DND-41 (cell line): Measurements from ENCODE around the gene CRACR2A.

Experiments used
- ATAC-seq: fragments of 200-7000 bp; cut with Tn5 transposase; 3 replicates; pipeline ENCODE4 v1.9.1; 2021; ENCODE audit warnings: low read depth; ENCODE audit not compliant: insufficient read depth
- DNase-seq: peaks from one replicate; pipeline ENCODE4 v3.0.0-alpha.2; 2020
- H2AFZ ChIP-seq: 2 replicates; pipeline ENCODE4 v1.6.0; 2012; ENCODE audit warnings: low read depth, low read length
- H3K27ac ChIP-seq: 2 replicates; pipeline ENCODE4 v1.5.1; 2012; ENCODE audit warnings: low read length, inconsistent platforms
- H3K27me3 ChIP-seq: fragments of 200-600 bp; sonication (generic); 2 replicates; pipeline ENCODE4 v1.6.0; 2012; ENCODE audit warnings: low read length, mild to moderate bottlenecking, inconsistent platforms; ENCODE audit not compliant: insufficient read depth, poor library complexity
- H3K36me3 ChIP-seq: 2 replicates; pipeline ENCODE4 v1.5.1; 2012; ENCODE audit warnings: low read length, inconsistent platforms; ENCODE audit not compliant: insufficient read depth
- H3K4me1 ChIP-seq: 2 replicates; pipeline ENCODE4 v1.5.1; 2012; ENCODE audit warnings: mild to moderate bottlenecking, low read length; ENCODE audit not compliant: insufficient read depth
- H3K4me2 ChIP-seq: 2 replicates; pipeline ENCODE4 v1.6.0; 2012; ENCODE audit warnings: mild to moderate bottlenecking, moderate library complexity, low read length, inconsistent platforms; ENCODE audit not compliant: insufficient read depth
- H3K4me3 ChIP-seq, 2 experiments: fragments of 200-600 bp in 1 of 2; shearing (Covaris generic) in 1 of 2; 2 replicates each; pipeline ENCODE4 v1.5.1; 2012 to 2016; ENCODE audit warnings: inconsistent platforms in 2 of 2, low read length in 2 of 2, mild to moderate bottlenecking in 2 of 2, low read depth in 1 of 2, moderate library complexity in 1 of 2
- H3K79me2 ChIP-seq: 2 replicates; pipeline ENCODE4 v1.6.0; 2012; ENCODE audit warnings: low read length, inconsistent platforms; ENCODE audit not compliant: insufficient read depth
- H3K9ac ChIP-seq: 2 replicates; pipeline ENCODE4 v1.6.0; 2012; ENCODE audit warnings: low read depth, mild to moderate bottlenecking, inconsistent platforms, low read length, moderate library complexity
- H3K9me3 ChIP-seq: 2 replicates; pipeline ENCODE4 v1.5.1; 2012; ENCODE audit warnings: low read length, moderate library complexity, mild to moderate bottlenecking, inconsistent platforms; ENCODE audit not compliant: insufficient read depth, severe bottlenecking
- H4K20me1 ChIP-seq: 2 replicates; pipeline ENCODE4 v1.6.0; 2012; ENCODE audit warnings: low read length; ENCODE audit not compliant: insufficient read depth
- EZH2 ChIP-seq: IDR thresholded peaks from 3 replicates; pipeline ENCODE4 v1.6.1; 2012; ENCODE audit warnings: borderline replicate concordance, low read depth, mild to moderate bottlenecking, moderate library complexity, low read length, inconsistent platforms; ENCODE audit not compliant: severe bottlenecking
- TF ChIP-seq, protein P1 (sequence below): IDR thresholded peaks from 2 replicates; pipeline ENCODE4 v1.5.1; 2012; ENCODE audit warnings: borderline replicate concordance, low read length, moderate library complexity, mild to moderate bottlenecking; ENCODE audit not compliant: poor library complexity, severe bottlenecking; ENCODE audit errors: extremely low read depth

CRACR2A gene

DNA sequence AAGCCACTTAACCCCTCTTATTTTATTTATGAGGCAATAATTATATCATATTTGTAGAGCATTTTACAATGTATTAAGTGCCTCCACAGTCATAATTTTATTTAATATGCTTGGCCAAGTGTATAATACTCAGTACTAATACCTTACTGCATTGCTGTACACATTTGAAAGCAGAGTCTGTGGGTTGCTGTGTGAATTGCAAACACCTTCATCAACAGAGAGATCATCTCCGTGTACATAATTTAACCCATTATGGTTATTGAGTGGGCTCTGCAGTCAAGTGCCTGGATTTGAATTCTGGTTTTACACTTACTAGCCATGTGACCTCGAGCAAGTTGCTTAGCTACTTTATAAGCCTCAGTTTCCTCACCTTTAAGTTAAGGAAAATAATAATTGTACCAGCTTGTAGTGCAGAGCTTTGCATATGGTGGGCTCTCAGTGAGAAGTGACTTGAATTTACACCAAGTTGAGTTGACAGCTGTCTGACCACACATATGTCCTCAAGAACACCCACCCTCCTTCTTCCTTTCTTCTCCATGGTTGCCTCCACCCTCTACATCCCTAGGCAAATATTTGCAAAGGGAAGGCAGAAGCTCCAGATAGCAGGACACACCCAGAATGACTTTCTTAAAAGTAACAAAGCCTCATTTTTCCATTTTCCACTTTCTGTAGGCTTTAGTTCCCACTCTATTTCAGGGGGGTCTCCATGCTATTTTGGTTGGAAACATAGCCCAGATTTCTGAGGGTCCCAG, 12.3 kb downstream of the CRACR2A start:
- Histone ChIP-seq H3K9ac (no peak overlapping the region), H2AFZ (no peak overlapping the region), H3K4me2 (no peak overlapping the region), H3K9me3 (no peaks in the 10 kb centered on the region), H3K4me3 (no peak overlapping the region), H3K27ac (no peak overlapping the region), H3K79me2 (peaks cover 33% of the 10 kb centered on the region; the same call in 1 of the 2 replicates), H3K36me3 (peaks cover 27% of the 10 kb centered on the region; the same call in 1 of the 2 replicates), H3K27me3 (no peaks in the 10 kb centered on the region), H4K20me1 (peaks cover 28% of the 10 kb centered on the region; the same call in 1 of the 2 replicates), H3K4me1 (no peaks in the 10 kb centered on the region)
- ATAC-seq = no peak
- DNase-seq = no peak
- TF ChIP-seq EZH2 = no peak
- TF ChIP-seq, protein P1, sequence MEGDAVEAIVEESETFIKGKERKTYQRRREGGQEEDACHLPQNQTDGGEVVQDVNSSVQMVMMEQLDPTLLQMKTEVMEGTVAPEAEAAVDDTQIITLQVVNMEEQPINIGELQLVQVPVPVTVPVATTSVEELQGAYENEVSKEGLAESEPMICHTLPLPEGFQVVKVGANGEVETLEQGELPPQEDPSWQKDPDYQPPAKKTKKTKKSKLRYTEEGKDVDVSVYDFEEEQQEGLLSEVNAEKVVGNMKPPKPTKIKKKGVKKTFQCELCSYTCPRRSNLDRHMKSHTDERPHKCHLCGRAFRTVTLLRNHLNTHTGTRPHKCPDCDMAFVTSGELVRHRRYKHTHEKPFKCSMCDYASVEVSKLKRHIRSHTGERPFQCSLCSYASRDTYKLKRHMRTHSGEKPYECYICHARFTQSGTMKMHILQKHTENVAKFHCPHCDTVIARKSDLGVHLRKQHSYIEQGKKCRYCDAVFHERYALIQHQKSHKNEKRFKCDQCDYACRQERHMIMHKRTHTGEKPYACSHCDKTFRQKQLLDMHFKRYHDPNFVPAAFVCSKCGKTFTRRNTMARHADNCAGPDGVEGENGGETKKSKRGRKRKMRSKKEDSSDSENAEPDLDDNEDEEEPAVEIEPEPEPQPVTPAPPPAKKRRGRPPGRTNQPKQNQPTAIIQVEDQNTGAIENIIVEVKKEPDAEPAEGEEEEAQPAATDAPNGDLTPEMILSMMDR = no peak

DNA sequence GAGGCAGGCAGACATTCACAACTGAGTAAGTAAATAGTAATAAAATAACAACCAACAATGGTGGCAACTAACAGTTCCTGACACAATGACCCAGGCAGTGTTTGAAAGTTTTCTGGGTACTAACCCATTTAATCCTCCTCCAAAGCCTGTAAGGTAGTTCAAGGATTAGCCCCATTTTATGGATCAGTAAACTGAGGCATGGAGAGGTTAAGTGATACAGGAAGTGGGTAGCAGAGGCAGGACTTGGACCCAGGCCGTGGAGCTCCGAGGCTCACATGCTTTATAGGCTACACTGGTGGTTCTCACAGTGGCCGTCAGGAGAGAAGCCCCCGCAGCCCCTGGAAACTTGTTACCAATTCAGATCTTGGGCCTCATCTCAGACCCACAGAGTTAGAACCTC, 17.5 kb downstream of the CRACR2A start:
- Histone ChIP-seq H3K4me3 (no peak overlapping the region), H3K4me1 (no peaks in the 10 kb centered on the region), H3K79me2 (peaks cover 15% of the 10 kb centered on the region; the same call in 1 of the 2 replicates), H3K36me3 (peaks cover 16% of the 10 kb centered on the region), H3K9ac (no peak overlapping the region), H3K4me2 (no peak overlapping the region), H3K9me3 (no peaks in the 10 kb centered on the region), H4K20me1 (peaks cover 24% of the 10 kb centered on the region; the same call in 1 of the 2 replicates), H2AFZ (no peak overlapping the region), H3K27me3 (no peaks in the 10 kb centered on the region), H3K27ac (no peak overlapping the region)
- no peak for DNase-seq
- ATAC-seq = no peak
- TF ChIP-seq EZH2 = no peak
- TF ChIP-seq, protein P1 = no peak

DNA sequence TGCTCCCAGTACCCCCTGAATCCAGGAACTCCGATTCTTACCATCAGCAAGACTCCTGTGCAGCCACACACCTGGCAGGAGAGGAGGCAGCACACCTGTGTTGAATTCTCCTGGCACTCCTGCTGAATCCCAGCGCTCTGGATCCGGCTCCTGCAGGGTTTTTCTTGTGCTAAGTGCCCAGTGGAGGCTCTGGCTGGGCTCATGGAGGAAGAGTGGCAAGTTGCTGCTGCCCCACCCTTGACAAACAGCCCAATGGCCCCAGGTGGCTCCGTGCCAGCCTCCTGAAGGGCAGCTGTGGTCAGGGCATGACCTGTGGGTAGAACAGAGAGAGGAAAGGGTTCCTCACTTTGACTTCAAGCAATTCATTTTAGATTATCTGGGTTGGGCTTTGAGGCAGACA, 20.0 kb downstream of the CRACR2A start:
- Histone ChIP-seq H3K4me2 (no peak overlapping the region), H3K79me2 (peaks cover 15% of the 10 kb centered on the region; the same call in 1 of the 2 replicates), H3K9ac (no peak overlapping the region), H2AFZ (no peak overlapping the region), H3K9me3 (no peaks in the 10 kb centered on the region), H3K4me1 (peaks cover 23% of the 10 kb centered on the region), H3K36me3 (peaks cover 19% of the 10 kb centered on the region), H3K4me3 (no peak overlapping the region), H3K27ac (no peak overlapping the region), H3K27me3 (no peaks in the 10 kb centered on the region), H4K20me1 (peaks cover 27% of the 10 kb centered on the region; the same call in 1 of the 2 replicates)
- ATAC-seq (no peak), DNase-seq (no peak)
- TF ChIP-seq, protein P1 = no peak
- no peak for TF ChIP-seq EZH2
